Upper lobe of right lung (tissue), 1 donor: Measurements from ENCODE around the gene NCOA5. TPM values are rescaled to one million over a fixed set of nuclear protein-coding genes. Genes with fewer than 3 reads are reported as not detected.
"Not testable (repeated sequence)": the region's sequence is repeated elsewhere in the genome, so short reads cannot be mapped to it uniquely, and the experiment has no call there.

ENCODE experiments used
- ATAC-seq: fragments of 200-7000 bp; cut with Tn5 transposase; one replicate; pipeline ENCODE4 v1.9.1; 2020; ENCODE audit warnings: mild to moderate bottlenecking, moderate library complexity
- DNase-seq: peaks from one replicate; pipeline ENCODE4 v3.0.0-alpha.2; 2020
- H3K27ac ChIP-seq: fragments of 200-600 bp; one replicate; pipeline ENCODE4 v1.8.0; 2022
- H3K27me3 ChIP-seq: fragments of 200-600 bp; one replicate; pipeline ENCODE4 v1.8.0; 2022; ENCODE audit warnings: mild to moderate bottlenecking
- H3K36me3 ChIP-seq: fragments of 200-600 bp; one replicate; pipeline ENCODE4 v1.8.0; 2022
- H3K4me1 ChIP-seq: fragments of 200-600 bp; one replicate; pipeline ENCODE4 v1.8.0; 2022
- H3K4me3 ChIP-seq: fragments of 200-600 bp; one replicate; pipeline ENCODE4 v1.8.0; 2022; ENCODE audit warnings: mild to moderate bottlenecking
- H3K9me3 ChIP-seq: fragments of 200-600 bp; one replicate; pipeline ENCODE4 v1.8.0; 2022
- CTCF ChIP-seq: fragments of 200-600 bp; IDR thresholded peaks from one replicate; pipeline ENCODE4 v1.8.0; 2022; ENCODE audit warnings: antibody characterized with exemption
- intact Hi-C: fragments of 100-400 bp; cut with DNase I; formaldehyde crosslinking; loops from one replicate; pipeline ENCODE4 v1.11.0; 2022
- total RNA-seq: library from RNA; stranded (reverse); fragmentation: NEBNext Ultra II Directional; extraction: Animal tissue kit (Norgen Biotek cat#: 25700); gene quantifications from one replicate; pipeline ENCODE4 v1.2.1, GENCODE V29; 2021
- donor health status: DM: no; HTN: yes; CAD: no; lungs with severe emphysema.

The NCOA5 gene
- total RNA-seq, 1 donor from 2014 or later = 28.7 TPM

GRCh38 chr20:46107061-46107460 lies 17.3 kb upstream of the NCOA5 start:
- no peak for ATAC-seq

GRCh38 chr20:46104262-46104661 lies 14.5 kb upstream of the NCOA5 start:
- Histone ChIP-seq H3K9me3 (no peaks in the 10 kb centered on the region), H3K36me3 (no peaks in the 10 kb centered on the region), H3K4me3 (no peak overlapping the region), H3K27me3 (peaks cover 31% of the 10 kb centered on the region), H3K27ac (no peak overlapping the region), H3K4me1 (no peaks in the 10 kb centered on the region)
- DNase-seq (no peak), ATAC-seq (no peak)
- intact Hi-C loops = no loop called here
- no peak for TF ChIP-seq CTCF

More at GRCh38 chr20:46107061-46107460, 17.3 kb upstream of the NCOA5 start:
- H3K27ac ChIP-seq = no peak overlapping the region
- no peak for TF ChIP-seq CTCF
- intact Hi-C loops = no loop called here
- no peak for DNase-seq
- H3K36me3 ChIP-seq = no peaks in the 10 kb centered on the region
- H3K27me3 ChIP-seq = peaks cover 21% of the 10 kb centered on the region
- no peaks in the 10 kb centered on the region for H3K4me1 ChIP-seq
- H3K4me3 ChIP-seq = no peak overlapping the region
- no peaks in the 10 kb centered on the region for H3K9me3 ChIP-seq

GRCh38 chr20:46102940-46103339 lies 13.2 kb upstream of the NCOA5 start:
- DNase-seq (no peak), ATAC-seq (no peak)
- Histone ChIP-seq H3K36me3 (no peaks in the 10 kb centered on the region), H3K9me3 (no peaks in the 10 kb centered on the region), H3K4me1 (no peaks in the 10 kb centered on the region), H3K27ac (no peak overlapping the region), H3K4me3 (no peak overlapping the region), H3K27me3 (peaks cover 35% of the 10 kb centered on the region)
- intact Hi-C loops = no loop called here
- no peak for TF ChIP-seq CTCF

GRCh38 chr20:46101957-46102356 lies 12.2 kb upstream of the NCOA5 start:
- intact Hi-C loops = no loop called here
- peaks cover 38% of the 10 kb centered on the region for H3K27me3 ChIP-seq
- H3K9me3 ChIP-seq = no peaks in the 10 kb centered on the region
- no peaks in the 10 kb centered on the region for H3K36me3 ChIP-seq
- DNase-seq (no peak), ATAC-seq (no peak)
- H3K4me1 ChIP-seq = no peaks in the 10 kb centered on the region
- TF ChIP-seq CTCF = no peak
- no peak overlapping the region for H3K27ac ChIP-seq
- H3K4me3 ChIP-seq = no peak overlapping the region

GRCh38 chr20:46100988-46101387 lies 11.2 kb upstream of the NCOA5 start:
- Histone ChIP-seq H3K4me3 (no peak overlapping the region), H3K27ac (no peak overlapping the region), H3K27me3 (peaks cover 35% of the 10 kb centered on the region), H3K36me3 (no peaks in the 10 kb centered on the region), H3K4me1 (no peaks in the 10 kb centered on the region), H3K9me3 (no peaks in the 10 kb centered on the region)
- intact Hi-C loops = no loop called here
- DNase-seq (no peak), ATAC-seq (no peak)
- no peak for TF ChIP-seq CTCF

GRCh38 chr20:46100444-46100843 lies 10.7 kb upstream of the NCOA5 start:
- H3K9me3 ChIP-seq, DNase-seq, H3K4me3 ChIP-seq, H3K27ac ChIP-seq, ATAC-seq, H3K4me1 ChIP-seq, H3K36me3 ChIP-seq, intact Hi-C loops: not testable (repeated sequence)
- H3K27me3 ChIP-seq = peaks cover 33% of the 10 kb centered on the region
